Peyer's patch (tissue), 4 donors: Measurements from ENCODE around the gene RAB24.

ENCODE experiments used
- POLR2A ChIP-seq, 2 donors: fragments of 450-650 bp; IDR thresholded peaks; one replicate each; pipeline ENCODE4 v1.5.1; 2017; ENCODE audit warnings: antibody characterized with exemption in 2 of 2, mild to moderate bottlenecking in 2 of 2, moderate library complexity in 2 of 2
- TF ChIP-seq, protein P1 (sequence below), 6 experiments: fragments of 450-650 bp in 4 of 6; fragments of 200-600 bp in 2 of 6; sonication (generic) in 1 of 6; IDR thresholded peaks; one replicate each; pipeline ENCODE4 v1.5.1; 2017 to 2019; ENCODE audit warnings: antibody characterized with exemption in 6 of 6, mild to moderate bottlenecking in 3 of 6, moderate library complexity in 1 of 6

DNA sequence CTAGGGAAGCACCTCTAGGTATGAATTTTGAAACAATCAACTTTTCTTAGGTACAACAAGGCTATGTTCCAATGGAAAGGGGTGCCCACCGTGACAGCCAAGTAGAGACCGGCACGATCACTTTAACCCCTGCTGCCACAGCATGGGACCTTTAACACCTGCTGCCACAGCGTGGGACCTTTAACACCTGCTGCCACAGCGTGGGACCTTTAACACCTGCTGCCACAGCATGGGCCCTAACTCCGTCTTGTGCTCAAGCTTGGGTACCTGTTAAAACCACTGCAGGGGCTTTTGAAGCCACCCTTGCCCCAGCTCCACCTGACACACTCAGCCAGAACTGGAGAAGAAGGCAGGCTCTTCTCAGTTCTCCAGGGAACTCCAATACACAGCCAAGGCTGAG lies 26.4 kb upstream of the RAB24 start:
- TF ChIP-seq, protein P1, sequence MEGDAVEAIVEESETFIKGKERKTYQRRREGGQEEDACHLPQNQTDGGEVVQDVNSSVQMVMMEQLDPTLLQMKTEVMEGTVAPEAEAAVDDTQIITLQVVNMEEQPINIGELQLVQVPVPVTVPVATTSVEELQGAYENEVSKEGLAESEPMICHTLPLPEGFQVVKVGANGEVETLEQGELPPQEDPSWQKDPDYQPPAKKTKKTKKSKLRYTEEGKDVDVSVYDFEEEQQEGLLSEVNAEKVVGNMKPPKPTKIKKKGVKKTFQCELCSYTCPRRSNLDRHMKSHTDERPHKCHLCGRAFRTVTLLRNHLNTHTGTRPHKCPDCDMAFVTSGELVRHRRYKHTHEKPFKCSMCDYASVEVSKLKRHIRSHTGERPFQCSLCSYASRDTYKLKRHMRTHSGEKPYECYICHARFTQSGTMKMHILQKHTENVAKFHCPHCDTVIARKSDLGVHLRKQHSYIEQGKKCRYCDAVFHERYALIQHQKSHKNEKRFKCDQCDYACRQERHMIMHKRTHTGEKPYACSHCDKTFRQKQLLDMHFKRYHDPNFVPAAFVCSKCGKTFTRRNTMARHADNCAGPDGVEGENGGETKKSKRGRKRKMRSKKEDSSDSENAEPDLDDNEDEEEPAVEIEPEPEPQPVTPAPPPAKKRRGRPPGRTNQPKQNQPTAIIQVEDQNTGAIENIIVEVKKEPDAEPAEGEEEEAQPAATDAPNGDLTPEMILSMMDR (IDR thresholded peaks at IDR 0.05): no peak
- TF ChIP-seq POLR2A (IDR thresholded peaks at IDR 0.05): no peak
